HepG2 (cell line): ENCODE results near the gene TCF19. TPM values are rescaled to one million over a fixed set of nuclear protein-coding genes. Genes with fewer than 3 reads are reported as not detected.

Experiments
- FOXO1 ChIP-seq: sonication (generic); formaldehyde crosslinking; IDR thresholded peaks from 2 replicates; pipeline ENCODE4 v1.4.0; 2020; ENCODE audit warnings: missing genetic modification reagents
- KLF16 ChIP-seq, 2 experiments: sonication (generic) in 1 of 2; formaldehyde crosslinking in 1 of 2; IDR thresholded peaks; 2 replicates each; pipeline versions ENCODE4 v1.6.1 to v1.8.0; 2016 to 2023; ENCODE audit warnings: missing genetic modification reagents in 2 of 2, missing compliant biosample characterization in 1 of 2
- MAX ChIP-seq: IDR thresholded peaks from 2 replicates; pipeline ENCODE4 v1.6.1; 2012; ENCODE audit warnings: inconsistent platforms
- MIER3 ChIP-seq: IDR thresholded peaks from 2 replicates; pipeline ENCODE4 v1.6.1; 2016; ENCODE audit warnings: missing compliant biosample characterization, borderline replicate concordance
- POLR2G ChIP-seq: fragments of 200-400 bp; formaldehyde crosslinking; IDR thresholded peaks from 2 replicates; pipeline ENCODE4 v1.6.1; 2018; ENCODE audit warnings: mild to moderate bottlenecking, low read depth, low read length, moderate library complexity
- RARA ChIP-seq: IDR thresholded peaks from 2 replicates; pipeline ENCODE4 v1.6.1; 2016; ENCODE audit warnings: missing genetic modification reagents, missing compliant biosample characterization
- SOX13 ChIP-seq, 3 experiments: fragments of 450-650 bp in 1 of 3; sonication (generic) in 1 of 3; formaldehyde crosslinking in 1 of 3; IDR thresholded peaks in 2 of 3; conservative IDR thresholded peaks in 1 of 3; 2 replicates each; pipeline versions ENCODE4 v1.5.0 to v1.6.1; 2016 to 2020; ENCODE audit warnings: antibody characterized with exemption in 1 of 3, mild to moderate bottlenecking in 1 of 3, missing compliant biosample characterization in 1 of 3, missing genetic modification reagents in 1 of 3, moderate library complexity in 1 of 3
- THAP8 ChIP-seq: sonication (generic); formaldehyde crosslinking; IDR thresholded peaks from 2 replicates; pipeline ENCODE4 v1.5.1; 2020; ENCODE audit warnings: missing genetic modification reagents, mild to moderate bottlenecking, borderline replicate concordance
- TOPORS ChIP-seq: sonication (generic); formaldehyde crosslinking; IDR thresholded peaks from 2 replicates; pipeline ENCODE4 v1.8.0; 2023; ENCODE audit warnings: mild to moderate bottlenecking, missing genetic modification reagents
- ZC3H4 ChIP-seq: sonication (generic); formaldehyde crosslinking; IDR thresholded peaks from 2 replicates; pipeline ENCODE4 v1.4.0; 2020; ENCODE audit warnings: missing genetic modification reagents, borderline replicate concordance
- ZNF136 ChIP-seq: sonication (generic); formaldehyde crosslinking; IDR thresholded peaks from 2 replicates; pipeline ENCODE4 v1.8.1; 2022; ENCODE audit warnings: low read depth, mild to moderate bottlenecking, moderate library complexity, missing genetic modification reagents
- ZNF253 ChIP-seq: sonication (generic); formaldehyde crosslinking; IDR thresholded peaks from 2 replicates; pipeline ENCODE4 v1.8.0; 2022; ENCODE audit warnings: mild to moderate bottlenecking, missing genetic modification reagents, borderline replicate concordance
- ZNF501 ChIP-seq: sonication (generic); formaldehyde crosslinking; IDR thresholded peaks from 2 replicates; pipeline ENCODE4 v1.5.1; 2020; ENCODE audit warnings: mild to moderate bottlenecking, moderate library complexity, missing genetic modification reagents
- ZNF670 ChIP-seq: sonication (generic); formaldehyde crosslinking; IDR thresholded peaks from 2 replicates; pipeline ENCODE4 v1.8.0; 2022; ENCODE audit warnings: mild to moderate bottlenecking, missing genetic modification reagents, borderline replicate concordance
- ZNF879 ChIP-seq: sonication (generic); formaldehyde crosslinking; IDR thresholded peaks from 2 replicates; pipeline ENCODE4 v1.8.1; 2023; ENCODE audit warnings: missing genetic modification reagents
- polyA plus RNA-seq, 8 experiments: library from polyadenylated mRNA; depleted of rRNA in 3 of 8; stranded (reverse) in 7 of 8; unstranded in 1 of 8; fragments of >200 nt; fragmentation: Illumina TruSeq in 4 of 8; extraction: Trizol in 4 of 8; gene quantifications; 2 replicates each; pipeline versions ENCODE4 v1.2.1 to v1.2.3, GENCODE V29; 2011 to 2016; ENCODE audit warnings: low read depth in 4 of 8, missing spikeins in 1 of 8, mixed read lengths in 1 of 8; ENCODE audit not compliant: insufficient read depth in 1 of 8
- total RNA-seq, 5 experiments: library from RNA; depleted of rRNA; stranded (reverse); fragments of >200 nt; fragmentation: Illumina TruSeq; extraction: Trizol; gene quantifications; 2 replicates each; pipeline ENCODE4 v1.2.3, GENCODE V29; 2016; ENCODE audit warnings: low read depth in 1 of 5
- TF ChIP-seq, protein P1 (sequence below): sonication (generic); formaldehyde crosslinking; IDR thresholded peaks from 2 replicates; pipeline ENCODE4 v1.4.0; 2020; ENCODE audit warnings: mild to moderate bottlenecking, missing genetic modification reagents
- TF ChIP-seq, protein P2 (sequence below): IDR thresholded peaks from 2 replicates; pipeline ENCODE4 v1.6.1; 2012; ENCODE audit warnings: low read length, improper control_type of control experiment
- TF ChIP-seq, protein P3 (sequence below): sonication (generic); formaldehyde crosslinking; IDR thresholded peaks from 2 replicates; pipeline ENCODE4 v1.8.0; 2022; ENCODE audit warnings: mild to moderate bottlenecking, missing genetic modification reagents, borderline replicate concordance

Gene TCF19
- total and polyA plus RNA-seq, 2 of the 13 experiments (the other 11 are each of a cell fraction or from before 2014, with no cell fraction given): 4.9 to 22.2 TPM

- TF ChIP-seq POLR2G (peak; percentile 63; the same call in 1 of the 2 replicates), ZC3H4 (CRISPR knock-in tag) (no peak), RARA (no peak), ZNF670 (CRISPR knock-in tag) (no peak), ZNF501 (CRISPR knock-in tag) (peak; percentile 97), MIER3 (CRISPR knock-in tag) (peak; percentile 16; the same call in 1 of the 2 replicates), ZNF253 (CRISPR knock-in tag) (no peak), FOXO1 (CRISPR knock-in tag) (peak; percentile 15; the same call in 1 of the 2 replicates), THAP8 (no peak; the same call in 1 of the 2 replicates), ZNF136 (CRISPR knock-in tag) (peak; percentile 87), KLF16 (CRISPR knock-in tag; IDR thresholded peaks at IDR 0.05) (peak in 1 of 2 experiments; percentile 88; a peak in 1 of 4 replicates), ZNF879 (CRISPR knock-in tag) (no peak), SOX13 (IDR thresholded peaks at IDR 0.05) (no peak), SOX13 (CRISPR knock-in tag; conservative IDR thresholded peaks at IDR 0.05 in 1 of 2, IDR thresholded peaks at IDR 0.05 in 1 of 2) (no peak; a peak in 1 of 4 replicates), MAX (peak; percentile 76), TOPORS (CRISPR knock-in tag) (peak; percentile 90; the same call in 1 of the 2 replicates)
- TF ChIP-seq, protein P1, sequence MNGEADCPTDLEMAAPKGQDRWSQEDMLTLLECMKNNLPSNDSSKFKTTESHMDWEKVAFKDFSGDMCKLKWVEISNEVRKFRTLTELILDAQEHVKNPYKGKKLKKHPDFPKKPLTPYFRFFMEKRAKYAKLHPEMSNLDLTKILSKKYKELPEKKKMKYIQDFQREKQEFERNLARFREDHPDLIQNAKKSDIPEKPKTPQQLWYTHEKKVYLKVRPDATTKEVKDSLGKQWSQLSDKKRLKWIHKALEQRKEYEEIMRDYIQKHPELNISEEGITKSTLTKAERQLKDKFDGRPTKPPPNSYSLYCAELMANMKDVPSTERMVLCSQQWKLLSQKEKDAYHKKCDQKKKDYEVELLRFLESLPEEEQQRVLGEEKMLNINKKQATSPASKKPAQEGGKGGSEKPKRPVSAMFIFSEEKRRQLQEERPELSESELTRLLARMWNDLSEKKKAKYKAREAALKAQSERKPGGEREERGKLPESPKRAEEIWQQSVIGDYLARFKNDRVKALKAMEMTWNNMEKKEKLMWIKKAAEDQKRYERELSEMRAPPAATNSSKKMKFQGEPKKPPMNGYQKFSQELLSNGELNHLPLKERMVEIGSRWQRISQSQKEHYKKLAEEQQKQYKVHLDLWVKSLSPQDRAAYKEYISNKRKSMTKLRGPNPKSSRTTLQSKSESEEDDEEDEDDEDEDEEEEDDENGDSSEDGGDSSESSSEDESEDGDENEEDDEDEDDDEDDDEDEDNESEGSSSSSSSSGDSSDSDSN (CRISPR knock-in tag): peak; percentile 54; the same call in 1 of the 2 replicates
- TF ChIP-seq, protein P2, sequence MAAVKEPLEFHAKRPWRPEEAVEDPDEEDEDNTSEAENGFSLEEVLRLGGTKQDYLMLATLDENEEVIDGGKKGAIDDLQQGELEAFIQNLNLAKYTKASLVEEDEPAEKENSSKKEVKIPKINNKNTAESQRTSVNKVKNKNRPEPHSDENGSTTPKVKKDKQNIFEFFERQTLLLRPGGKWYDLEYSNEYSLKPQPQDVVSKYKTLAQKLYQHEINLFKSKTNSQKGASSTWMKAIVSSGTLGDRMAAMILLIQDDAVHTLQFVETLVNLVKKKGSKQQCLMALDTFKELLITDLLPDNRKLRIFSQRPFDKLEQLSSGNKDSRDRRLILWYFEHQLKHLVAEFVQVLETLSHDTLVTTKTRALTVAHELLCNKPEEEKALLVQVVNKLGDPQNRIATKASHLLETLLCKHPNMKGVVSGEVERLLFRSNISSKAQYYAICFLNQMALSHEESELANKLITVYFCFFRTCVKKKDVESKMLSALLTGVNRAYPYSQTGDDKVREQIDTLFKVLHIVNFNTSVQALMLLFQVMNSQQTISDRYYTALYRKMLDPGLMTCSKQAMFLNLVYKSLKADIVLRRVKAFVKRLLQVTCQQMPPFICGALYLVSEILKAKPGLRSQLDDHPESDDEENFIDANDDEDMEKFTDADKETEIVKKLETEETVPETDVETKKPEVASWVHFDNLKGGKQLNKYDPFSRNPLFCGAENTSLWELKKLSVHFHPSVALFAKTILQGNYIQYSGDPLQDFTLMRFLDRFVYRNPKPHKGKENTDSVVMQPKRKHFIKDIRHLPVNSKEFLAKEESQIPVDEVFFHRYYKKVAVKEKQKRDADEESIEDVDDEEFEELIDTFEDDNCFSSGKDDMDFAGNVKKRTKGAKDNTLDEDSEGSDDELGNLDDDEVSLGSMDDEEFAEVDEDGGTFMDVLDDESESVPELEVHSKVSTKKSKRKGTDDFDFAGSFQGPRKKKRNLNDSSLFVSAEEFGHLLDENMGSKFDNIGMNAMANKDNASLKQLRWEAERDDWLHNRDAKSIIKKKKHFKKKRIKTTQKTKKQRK: peak; percentile 36; the same call in 1 of the 2 replicates
- TF ChIP-seq, protein P3, sequence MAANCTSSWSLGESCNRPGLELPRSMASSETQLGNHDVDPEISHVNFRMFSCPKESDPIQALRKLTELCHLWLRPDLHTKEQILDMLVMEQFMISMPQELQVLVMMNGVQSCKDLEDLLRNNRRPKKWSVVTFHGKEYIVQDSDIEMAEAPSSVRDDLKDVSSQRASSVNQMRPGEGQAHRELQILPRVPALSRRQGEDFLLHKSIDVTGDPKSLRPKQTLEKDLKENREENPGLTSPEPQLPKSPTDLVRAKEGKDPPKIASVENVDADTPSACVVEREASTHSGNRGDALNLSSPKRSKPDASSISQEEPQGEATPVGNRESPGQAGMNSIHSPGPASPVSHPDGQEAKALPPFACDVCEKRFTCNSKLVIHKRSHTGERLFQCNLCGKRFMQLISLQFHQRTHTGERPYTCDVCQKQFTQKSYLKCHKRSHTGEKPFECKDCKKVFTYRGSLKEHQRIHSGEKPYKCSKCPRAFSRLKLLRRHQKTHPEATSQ: peak; percentile 81
These were observed at the start of gene TCF19 (continued) for GRCh38 chr6:31158140-31158862.
